GM23338 (cell line): ENCODE results near the gene TMCC1. TPM values are rescaled to one million over a fixed set of nuclear protein-coding genes. Genes with fewer than 3 reads are reported as not detected.

Experiments
- ATAC-seq: fragments of 200-7000 bp; cut with Tn5 transposase; 3 replicates; pipeline ENCODE4 v1.9.1; 2020
- DNase-seq: peaks from one replicate; pipeline ENCODE4 v3.0.0-alpha.2; 2015; ENCODE audit warnings: low spot score
- H2AFZ ChIP-seq: fragments of 200-600 bp; sonication (generic); 2 replicates; pipeline ENCODE4 v1.8.0; 2016; ENCODE audit warnings: antibody characterized with exemption, mild to moderate bottlenecking, moderate library complexity
- H3F3A ChIP-seq: fragments of 200-600 bp; sonication (generic); replicated peaks from 2 replicates; pipeline ENCODE4 v1.8.0; 2017; ENCODE audit warnings: antibody characterized with exemption, mixed run types, low read depth
- H3K27ac ChIP-seq: fragments of 200-600 bp; sonication (generic); 2 replicates; pipeline ENCODE4 v1.6.1; 2016; ENCODE audit warnings: low read depth
- H3K27me3 ChIP-seq: fragments of 200-600 bp; sonication (generic); 2 replicates; pipeline ENCODE4 v1.8.0; 2016; ENCODE audit warnings: mild to moderate bottlenecking, mixed run types, moderate library complexity; ENCODE audit not compliant: insufficient read depth
- H3K36me3 ChIP-seq: fragments of 200-600 bp; sonication (generic); 2 replicates; pipeline ENCODE4 v1.8.0; 2016; ENCODE audit warnings: mild to moderate bottlenecking; ENCODE audit not compliant: insufficient read depth
- H3K4me1 ChIP-seq: fragments of 200-600 bp; sonication (generic); 2 replicates; pipeline ENCODE4 v1.8.0; 2016; ENCODE audit warnings: mild to moderate bottlenecking, moderate library complexity; ENCODE audit not compliant: insufficient read depth
- H3K4me2 ChIP-seq: fragments of 200-600 bp; sonication (generic); 2 replicates; pipeline ENCODE4 v1.7.1; 2017; ENCODE audit warnings: mixed run types
- H3K4me3 ChIP-seq: fragments of 200-600 bp; sonication (generic); 2 replicates; pipeline ENCODE4 v1.6.1; 2016; ENCODE audit warnings: mixed run types
- H3K79me2 ChIP-seq: fragments of 200-600 bp; sonication (generic); replicated peaks from 2 replicates; pipeline ENCODE4 v1.8.0; 2017; ENCODE audit warnings: mild to moderate bottlenecking; ENCODE audit not compliant: insufficient read depth
- H3K9me2 ChIP-seq: fragments of 200-600 bp; sonication (generic); 2 replicates; pipeline ENCODE4 v1.8.0; 2017; ENCODE audit not compliant: insufficient read depth
- H4K20me1 ChIP-seq: fragments of 200-600 bp; sonication (generic); replicated peaks from 2 replicates; pipeline ENCODE4 v1.8.0; 2017; ENCODE audit warnings: mild to moderate bottlenecking; ENCODE audit not compliant: insufficient read depth
- H3K27ac Mint-ChIP-seq: 2 replicates; pipeline ENCODE4 v1.8.0; 2020; ENCODE audit warnings: inconsistent platforms, mild to moderate bottlenecking, moderate library complexity, mixed read lengths
- H3K27me3 Mint-ChIP-seq: 3 replicates; pipeline ENCODE4 v1.8.0; 2022; ENCODE audit warnings: low read depth, mild to moderate bottlenecking, moderate library complexity, mixed read lengths, inconsistent platforms; ENCODE audit not compliant: insufficient read depth, poor library complexity
- H3K36me3 Mint-ChIP-seq: 3 replicates; pipeline ENCODE4 v1.8.0; 2021; ENCODE audit warnings: low read depth, mild to moderate bottlenecking, inconsistent platforms, moderate library complexity, mixed read lengths
- H3K4me1 Mint-ChIP-seq: 3 replicates; pipeline ENCODE4 v1.8.0; 2020; ENCODE audit warnings: mild to moderate bottlenecking, inconsistent platforms, mixed read lengths
- H3K4me3 Mint-ChIP-seq: 3 replicates; pipeline ENCODE4 v1.8.0; 2021; ENCODE audit warnings: moderate library complexity, mild to moderate bottlenecking, inconsistent platforms, mixed read lengths
- H3K9me3 Mint-ChIP-seq: 3 replicates; pipeline ENCODE4 v1.8.0; 2020; ENCODE audit warnings: moderate library complexity, mild to moderate bottlenecking, inconsistent platforms, mixed read lengths
- CREB1 ChIP-seq: fragments of 250-450 bp; sonication (Bioruptor Pico); IDR thresholded peaks from 2 replicates; pipeline ENCODE4 v1.5.0; 2020; ENCODE audit warnings: low read depth, mild to moderate bottlenecking, moderate library complexity
- CTCF ChIP-seq, 2 experiments: fragments of 200-600 bp in 1 of 2; sonication (generic) in 1 of 2; conservative IDR thresholded peaks; 2 replicates each; pipeline versions ENCODE4 v1.5.1 to v1.6.1; 2016 to 2017; ENCODE audit warnings: antibody characterized with exemption in 2 of 2, low read depth in 2 of 2, mild to moderate bottlenecking in 2 of 2, moderate library complexity in 1 of 2
- ETS1 ChIP-seq: IDR thresholded peaks from 2 replicates; pipeline ENCODE4 v1.6.1; 2016; ENCODE audit warnings: antibody characterized with exemption
- EZH2 ChIP-seq: fragments of 200-600 bp; sonication (generic); IDR thresholded peaks from one replicate; pipeline ENCODE4 v1.8.0; 2017; ENCODE audit warnings: antibody characterized with exemption, mild to moderate bottlenecking, low read depth; ENCODE audit not compliant: unreplicated experiment
- EZH2phosphoT487 ChIP-seq: fragments of 200-600 bp; sonication (generic); IDR thresholded peaks from one replicate; pipeline ENCODE4 v1.8.1; 2018; ENCODE audit warnings: antibody characterized with exemption; ENCODE audit not compliant: unreplicated experiment
- JUNB ChIP-seq: IDR thresholded peaks from one replicate; pipeline ENCODE4 v1.6.1; 2016; ENCODE audit warnings: antibody characterized with exemption; ENCODE audit not compliant: unreplicated experiment
- NANOG ChIP-seq: IDR thresholded peaks from 2 replicates; pipeline ENCODE4 v1.6.1; 2016; ENCODE audit warnings: antibody characterized with exemption, borderline replicate concordance
- POLR2AphosphoS5 ChIP-seq: IDR thresholded peaks from 2 replicates; pipeline ENCODE4 v1.6.1; 2016; ENCODE audit warnings: antibody characterized with exemption, low read depth
- REST ChIP-seq: IDR thresholded peaks from one replicate; pipeline ENCODE4 v1.6.1; 2018; ENCODE audit warnings: antibody characterized with exemption; ENCODE audit not compliant: unreplicated experiment
- STAT1 ChIP-seq: IDR thresholded peaks from one replicate; pipeline ENCODE4 v1.6.1; 2016; ENCODE audit warnings: antibody characterized with exemption; ENCODE audit not compliant: unreplicated experiment
- ZNF114 ChIP-seq: fragments of 250-450 bp; sonication (Bioruptor Pico); IDR thresholded peaks from 2 replicates; pipeline ENCODE4 v1.5.0; 2020; ENCODE audit warnings: mild to moderate bottlenecking, moderate library complexity
- ZNF331 ChIP-seq: fragments of 250-450 bp; sonication (Bioruptor Pico); IDR thresholded peaks from 2 replicates; pipeline ENCODE4 v1.5.0; 2020; ENCODE audit warnings: low read depth, mild to moderate bottlenecking, moderate library complexity
- ZNF462 ChIP-seq: fragments of 250-450 bp; sonication (Bioruptor Pico); IDR thresholded peaks from 2 replicates; pipeline ENCODE4 v1.5.0; 2020; ENCODE audit warnings: mild to moderate bottlenecking, moderate library complexity
- polyA plus RNA-seq: library from polyadenylated mRNA; unstranded; fragments of >200 nt; fragmentation: Nextera tagmentation; extraction: Ambion mirVana; gene quantifications from 2 replicates; pipeline ENCODE4 v1.2.1, GENCODE V29; 2016
- total RNA-seq: library from RNA; depleted of rRNA; stranded (reverse); fragments of >200 nt; shearing (Covaris generic); gene quantifications from 2 replicates; pipeline ENCODE4 v1.2.3, GENCODE V29; 2014

TMCC1 gene
- total and polyA plus RNA-seq, 2 experiments from 2014 or later, result 8.2 to 18.4 TPM

- no peak for ATAC-seq
- no peaks in the 10 kb centered on the region for H3K27me3 Mint-ChIP-seq
- H3K27ac ChIP-seq, result no peak overlapping the region
- H3F3A ChIP-seq, result 0 out of 2 replicates have a peak, but pooled peaks cover 3% of the 10 kb centered on the region
- no peak overlapping the region for H3K4me3 ChIP-seq
- TF ChIP-seq CREB1 (CRISPR knock-in tag) (no peak), NANOG (no peak), EZH2 (no peak), STAT1 (no peak), ZNF114 (no peak), ZNF462 (CRISPR knock-in tag) (no peak), CTCF (conservative IDR thresholded peaks at IDR 0.05; ENCODE audit: low read depth in 2 of 2) (no peak), ETS1 (no peak), EZH2phosphoT487 (no peak), ZNF331 (CRISPR knock-in tag) (no peak), REST (no peak), POLR2AphosphoS5 (no peak), JUNB (no peak)
- H3K4me1 Mint-ChIP-seq, result peaks cover 27% of the 10 kb centered on the region
- no peaks in the 10 kb centered on the region for H3K36me3 ChIP-seq
- H3K9me3 Mint-ChIP-seq, result no peaks in the 10 kb centered on the region
- H3K4me2 ChIP-seq, result no peak overlapping the region
- no peaks in the 10 kb centered on the region for H3K79me2 ChIP-seq
- H3K36me3 Mint-ChIP-seq, result no peaks in the 10 kb centered on the region
- H3K27ac Mint-ChIP-seq, result no peak overlapping the region
- H3K4me1 ChIP-seq, result peaks cover 12% of the 10 kb centered on the region
- DNase-seq, result peak; percentile 19
- H2AFZ ChIP-seq, result no peak overlapping the region
- H3K27me3 ChIP-seq, result no peaks in the 10 kb centered on the region
- H4K20me1 ChIP-seq, result no peaks in the 10 kb centered on the region
- H3K4me3 Mint-ChIP-seq, result no peak overlapping the region
- H3K9me2 ChIP-seq, result no peaks in the 10 kb centered on the region
These were observed 248.7 kb downstream of the TMCC1 start for GRCh38 chr3:129644836-129645235.
